T-helper 1 cell (primary cell): ENCODE results near the gene NBPF1.
A peak's percentile ranks its signal among the peaks of the same experiment; 100 is the strongest.
"Not testable (repeated sequence)": the region's sequence is repeated elsewhere in the genome, so short reads cannot be mapped to it uniquely, and the experiment has no call there.

Experiments used
- DNase-seq, 5 donors: peaks; one replicate each; pipeline ENCODE4 v3.0.0-alpha.2; 2012 to 2020

NBPF1 gene

DNA sequence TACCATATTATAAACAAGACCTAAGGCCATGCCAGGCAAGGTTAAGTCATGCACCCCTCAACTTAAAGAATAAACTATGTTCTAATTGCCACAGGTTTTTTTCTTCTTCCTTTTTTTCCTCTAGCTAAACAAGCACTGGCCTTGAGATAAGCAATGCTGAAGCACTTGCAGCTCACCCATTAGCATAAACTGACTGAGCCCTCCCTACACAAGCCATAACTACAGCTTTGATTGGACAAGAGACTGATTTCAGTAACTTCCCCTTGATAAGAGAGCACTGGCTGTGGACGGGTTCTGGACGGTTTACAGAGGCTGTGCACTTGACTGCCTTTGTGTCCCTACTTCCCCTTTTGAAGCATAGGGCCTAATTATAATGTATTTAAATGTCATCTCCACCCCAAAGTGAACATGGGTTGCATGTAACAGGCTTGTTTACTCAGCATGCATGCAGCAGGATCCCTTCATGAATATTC is 72.9 kb downstream of the NBPF1 start:
- DNase-seq: not testable (repeated sequence)

DNA sequence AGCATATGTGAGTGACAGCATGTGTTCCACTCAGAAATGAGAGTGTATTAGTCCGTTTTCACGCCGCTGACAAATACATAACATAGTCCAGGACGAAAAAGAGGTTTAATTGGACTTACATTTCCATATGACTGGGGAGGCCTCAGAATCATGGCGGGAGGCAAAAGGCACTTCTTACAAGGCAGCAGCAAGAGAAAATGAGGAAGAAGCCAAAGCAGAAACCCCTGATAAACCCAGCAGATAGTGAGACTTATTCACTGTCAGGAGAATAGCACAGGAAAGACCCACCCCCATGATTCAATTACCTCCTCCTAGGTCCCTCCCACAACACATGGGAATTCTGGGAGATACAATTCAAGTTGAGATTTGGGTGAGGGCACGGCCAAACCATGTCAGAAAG is 75.8 kb downstream of the NBPF1 start:
- not testable (repeated sequence) for DNase-seq

DNA sequence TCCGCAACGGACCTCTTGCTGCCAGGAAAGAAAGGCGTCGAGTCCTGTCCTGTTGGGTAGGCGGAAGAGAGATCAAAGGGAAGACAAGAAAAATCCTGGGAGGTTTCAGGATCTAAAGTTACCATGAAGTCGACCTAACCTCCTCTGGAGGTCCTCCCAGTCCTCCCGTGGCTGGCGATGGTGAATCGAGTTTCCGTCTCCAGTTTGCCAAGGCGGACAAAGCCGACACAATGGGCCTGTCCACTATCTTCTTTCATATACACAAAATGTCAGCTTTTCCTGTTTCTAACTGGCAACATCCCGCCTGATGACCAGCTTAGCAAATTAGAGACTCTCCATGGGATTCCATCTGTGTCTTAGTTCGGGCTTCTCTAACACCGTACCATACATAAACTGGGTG is 76.6 kb downstream of the NBPF1 start:
- DNase-seq: not testable (repeated sequence)

GRCh38 chr1:16535898-16536297 is 77.5 kb downstream of the NBPF1 start:
- DNase-seq: not testable (repeated sequence)

DNA sequence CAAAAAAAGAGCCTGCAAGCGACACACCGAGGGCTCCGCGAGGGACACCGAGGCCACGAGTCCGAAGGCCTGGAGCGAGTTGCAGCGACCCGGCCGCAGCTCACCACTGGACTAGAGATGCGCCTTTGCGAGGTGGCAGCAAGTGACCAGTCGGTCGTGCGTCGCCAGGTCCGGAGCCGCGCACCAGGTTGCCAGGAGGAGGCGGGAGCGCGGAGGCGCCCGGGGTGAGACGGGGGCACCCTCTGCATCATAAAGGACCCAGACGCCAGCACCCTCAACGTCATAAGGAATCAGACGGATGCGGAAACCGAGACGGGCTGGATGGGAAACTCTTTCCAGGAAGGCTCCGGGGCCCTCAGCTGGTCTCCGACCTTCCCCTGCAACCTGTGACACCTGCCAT is 77.9 kb downstream of the NBPF1 start:
- DNase-seq: not testable (repeated sequence)

DNA sequence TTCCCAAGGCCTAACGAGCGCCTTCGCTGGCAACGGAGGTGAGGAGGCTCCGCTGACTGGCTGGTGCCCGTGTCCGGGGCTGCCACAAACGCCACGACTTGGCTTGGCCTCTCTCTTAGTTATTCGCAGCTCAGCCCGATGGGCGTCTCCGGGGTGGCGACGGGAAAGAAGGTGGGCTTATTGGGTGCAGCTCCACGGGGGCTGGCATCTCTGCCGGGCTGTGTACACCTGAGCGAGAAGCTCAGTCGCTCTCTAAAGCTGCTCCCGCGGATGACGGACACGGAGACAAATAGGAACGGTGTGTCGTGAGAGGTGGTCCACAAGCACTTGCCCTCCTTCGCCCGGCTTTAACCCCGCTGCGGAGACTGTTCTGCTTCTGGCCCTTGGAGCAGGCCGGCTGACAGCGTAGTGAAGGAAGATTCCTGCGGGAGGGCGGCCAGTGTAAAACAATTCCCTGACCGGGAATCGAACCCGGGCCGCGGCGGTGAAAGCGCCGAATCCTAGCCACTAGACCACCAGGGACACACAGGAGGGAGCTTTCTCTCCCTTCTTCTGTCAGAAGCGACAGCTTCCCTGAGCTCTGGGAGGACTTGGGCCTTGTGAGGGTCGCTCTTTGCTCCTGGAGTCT is 78.4 kb downstream of the NBPF1 start:
- DNase-seq: not testable (repeated sequence)

- DNase-seq: not testable (repeated sequence)
Measured at GRCh38 chr1:16534239-16534828, 79.0 kb downstream of the NBPF1 start.

DNA sequence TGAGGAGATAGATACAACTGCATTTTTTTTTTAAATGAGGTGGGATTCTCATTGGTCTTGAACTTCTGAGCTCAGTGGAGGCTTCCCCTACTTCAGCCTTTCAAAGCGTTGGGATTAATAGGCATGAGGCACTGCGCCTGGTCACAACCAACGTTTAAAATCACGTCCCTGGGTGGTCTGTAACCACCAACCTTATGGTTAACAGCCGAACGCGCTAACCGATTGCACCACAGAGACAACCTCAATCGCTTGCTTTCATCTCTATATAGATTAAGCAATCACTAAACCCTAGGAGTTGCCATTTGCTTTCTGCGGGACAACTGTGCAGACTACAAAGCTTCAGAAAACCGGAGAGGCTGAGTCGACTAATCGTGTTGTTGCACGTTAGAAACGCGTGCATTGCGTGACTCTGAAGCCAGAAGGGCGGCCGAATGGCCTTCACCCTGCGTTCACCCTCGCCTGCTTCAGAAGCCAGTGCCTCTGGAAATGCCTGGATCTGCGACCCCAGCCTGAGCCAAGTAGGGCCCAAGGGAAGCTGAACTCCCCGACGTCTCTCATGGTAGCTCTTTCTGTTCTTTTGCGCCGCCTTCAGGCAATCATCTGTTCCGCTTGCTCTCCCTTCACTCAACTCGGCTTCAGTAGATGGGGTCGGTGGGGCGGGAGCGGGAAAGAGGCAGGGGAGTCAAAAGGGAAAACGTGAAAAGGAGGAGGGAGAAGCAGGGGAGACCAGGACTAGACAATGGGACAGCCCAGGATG is 81.0 kb downstream of the NBPF1 start:
- DNase-seq: not testable (repeated sequence)

DNA sequence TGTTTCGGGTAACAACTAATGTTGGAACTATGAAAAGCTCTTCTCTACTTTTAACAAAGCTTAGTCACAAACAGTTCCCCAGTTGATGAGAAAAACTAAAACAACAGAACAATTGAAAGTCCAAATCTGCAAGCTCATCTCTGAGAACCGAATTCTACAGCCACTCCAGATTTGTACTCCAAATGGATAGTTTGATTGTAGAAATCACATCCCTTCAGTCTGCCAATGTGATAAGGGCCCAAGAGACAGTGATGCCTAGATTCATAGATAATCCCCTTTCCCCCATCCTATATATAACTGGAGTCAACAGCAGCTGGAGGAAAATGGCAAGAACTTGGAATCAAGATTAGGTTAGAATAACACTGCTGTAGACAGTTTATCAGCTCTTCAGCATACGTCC is 85.0 kb downstream of the NBPF1 start:
- DNase-seq: not testable (repeated sequence)

GRCh38 chr1:16525769-16526168 is 87.6 kb downstream of the NBPF1 start:
- not testable (repeated sequence) for DNase-seq

GRCh38 chr1:16521679-16522078 is 91.7 kb downstream of the NBPF1 start:
- not testable (repeated sequence) for DNase-seq

- no peak for DNase-seq
Measured at GRCh38 chr1:16521288-16521583, 92.1 kb downstream of the NBPF1 start.

- DNase-seq: not testable (repeated sequence)
Measured at GRCh38 chr1:16520435-16521287, 92.7 kb downstream of the NBPF1 start.

DNA sequence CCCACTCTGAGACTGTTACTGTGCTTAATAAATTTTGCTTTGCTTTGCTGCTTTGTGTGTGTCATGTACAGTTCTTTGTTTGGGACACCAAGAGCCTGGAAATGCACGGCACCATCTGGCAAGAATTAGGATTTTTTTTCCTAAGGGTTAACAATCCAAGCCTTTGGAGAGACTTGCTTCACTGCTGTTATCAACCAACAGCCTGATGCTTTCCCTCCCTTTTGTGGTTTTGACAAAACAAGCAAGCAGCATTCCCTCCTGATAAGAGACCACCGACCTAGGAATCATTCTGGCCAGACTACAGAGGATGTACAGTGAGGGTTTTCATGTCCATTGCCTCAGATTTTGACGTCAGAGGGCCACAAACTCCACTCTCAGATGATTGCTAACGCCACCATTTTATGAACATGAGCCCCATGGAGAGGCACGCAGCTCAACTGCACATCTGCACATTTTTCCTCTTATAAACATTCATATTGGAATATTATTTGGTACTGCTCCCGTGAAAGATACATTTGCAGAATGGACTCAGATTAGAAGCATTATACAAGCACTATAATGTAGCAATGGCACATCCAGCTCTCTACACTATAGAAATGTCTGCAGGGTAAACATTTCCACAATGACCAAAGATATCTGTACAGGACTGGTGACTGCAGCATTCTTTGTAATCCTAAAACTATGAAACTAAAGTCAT is 94.0 kb downstream of the NBPF1 start:
- DNase-seq: not testable (repeated sequence)

DNA sequence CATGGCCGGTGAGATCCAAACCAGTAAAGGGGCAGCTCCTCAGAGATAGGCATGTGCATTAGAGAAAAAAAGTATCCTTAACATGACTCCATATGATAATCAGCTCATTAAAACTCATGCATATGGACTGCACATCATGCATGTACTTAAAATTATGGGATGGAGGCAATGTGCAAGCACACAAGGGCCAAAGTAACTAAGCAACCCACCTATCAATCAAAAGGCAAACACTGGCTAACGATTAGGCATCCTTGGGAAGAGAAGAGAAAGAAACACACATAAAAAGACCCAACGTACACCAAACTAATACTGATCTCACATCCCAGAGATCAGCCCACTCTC is 94.5 kb downstream of the NBPF1 start:
- DNase-seq: not testable (repeated sequence)

DNA sequence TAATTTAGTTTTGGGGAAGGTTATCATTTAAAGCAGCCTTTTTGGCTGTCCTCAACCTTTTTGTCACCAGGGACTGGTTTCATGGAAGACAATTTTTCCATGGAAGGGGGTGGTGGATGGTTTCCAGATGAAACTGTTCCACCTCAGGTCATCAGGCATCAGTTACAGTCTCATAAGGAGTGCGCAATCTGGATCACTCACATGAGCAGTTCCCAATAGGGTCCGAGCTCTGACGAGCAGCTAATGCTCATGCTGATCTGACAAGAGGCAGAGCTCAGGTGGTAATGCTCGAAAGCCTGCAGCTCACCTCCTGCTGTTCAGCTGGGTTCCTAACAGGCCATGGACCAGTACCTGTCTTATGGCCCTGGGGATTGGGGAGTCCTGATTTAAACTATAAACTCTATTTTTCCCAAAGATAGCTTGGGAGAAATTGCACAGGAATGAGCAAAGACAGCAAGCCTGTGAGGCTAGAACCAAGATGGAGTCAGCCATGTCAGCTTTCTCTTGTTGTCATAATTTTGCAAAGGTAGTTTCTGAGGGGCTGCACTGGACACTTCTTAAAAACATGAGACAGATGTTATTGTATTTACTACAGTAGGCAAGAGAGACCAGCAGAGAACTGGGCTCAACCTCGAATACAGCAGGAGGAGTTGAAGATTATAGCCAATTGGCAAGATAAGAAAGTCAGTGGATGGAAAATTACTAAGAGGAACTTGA is 96.5 kb downstream of the NBPF1 start:
- DNase-seq: not testable (repeated sequence)

- peak; percentile 49 to 79 (median 70) for DNase-seq
Measured at GRCh38 chr1:16514107-16515055, 99.0 kb downstream of the NBPF1 start, which contains the start of gene RNU1-1. TSS of gene RNU1-1 (minus strand) at chr1:16514285.

- peak in 3 of 5 donors; percentile 27 to 86 (median 50) for DNase-seq
Measured at GRCh38 chr1:16513412-16514106, 99.8 kb downstream of the NBPF1 start.

DNA sequence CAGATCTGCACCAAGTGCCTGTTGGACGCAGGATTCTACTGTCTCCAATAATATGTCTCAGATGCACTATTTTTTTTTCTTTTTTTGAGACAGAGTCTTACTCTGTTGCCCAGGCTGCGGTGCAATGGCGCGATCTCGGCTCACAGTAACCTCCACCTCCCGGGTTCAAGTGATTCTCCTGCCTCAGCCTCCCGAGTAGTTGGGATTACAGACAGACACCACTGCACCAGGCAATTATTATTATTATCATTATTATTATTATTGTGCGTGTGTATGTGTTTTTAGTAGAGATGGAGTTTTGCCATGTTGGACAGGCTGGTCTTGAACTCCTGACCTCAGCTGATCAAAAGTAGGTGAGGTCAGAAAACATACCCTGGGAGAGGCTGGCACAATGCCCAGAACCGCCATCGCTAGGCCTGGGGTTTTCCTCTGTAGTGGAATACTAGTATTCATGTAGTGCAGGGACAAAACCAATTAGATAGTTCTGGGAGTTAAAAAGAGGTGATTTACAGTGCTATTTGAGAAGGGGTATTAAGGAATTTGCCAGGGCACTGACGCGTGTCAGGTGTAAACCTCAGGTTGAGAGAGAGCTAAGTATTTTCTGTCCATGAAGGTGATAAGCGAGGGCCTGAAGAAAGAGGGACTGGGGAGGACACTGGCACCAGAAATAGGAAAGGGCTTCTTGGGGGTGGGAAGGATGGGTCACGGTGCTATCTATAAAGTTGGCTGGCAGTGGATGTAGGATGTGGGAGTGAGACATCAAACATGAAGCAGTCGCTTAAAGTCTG is 100.5 kb downstream of the NBPF1 start:
- not testable (repeated sequence) for DNase-seq
